HepG2 (cell line): ENCODE results near the gene MARF1.

ENCODE experiments used
- CTCF ChIP-seq: sonication (generic); formaldehyde crosslinking; IDR thresholded peaks from 2 replicates; pipeline ENCODE4 v1.5.0; 2020; ENCODE audit warnings: mild to moderate bottlenecking, missing genetic modification reagents, moderate library complexity
- HCFC1 ChIP-seq: fragments of 150-350 bp; IDR thresholded peaks from 2 replicates; pipeline ENCODE4 v1.6.1; 2014; ENCODE audit warnings: low read depth, low read length
- HDAC6 ChIP-seq: fragments of 200-600 bp; sonication (generic); IDR thresholded peaks from 2 replicates; pipeline ENCODE4 v1.7.0; 2017; ENCODE audit warnings: mild to moderate bottlenecking, antibody characterized with exemption, low read length, low read depth
- JUND ChIP-seq: sonication (generic); formaldehyde crosslinking; IDR thresholded peaks from 2 replicates; pipeline ENCODE4 v1.8.0; 2022; ENCODE audit warnings: mild to moderate bottlenecking, missing genetic modification reagents
- MAX ChIP-seq: IDR thresholded peaks from 2 replicates; pipeline ENCODE4 v1.6.1; 2012; ENCODE audit warnings: inconsistent platforms
- MTA1 ChIP-seq: sonication (generic); formaldehyde crosslinking; IDR thresholded peaks from 2 replicates; pipeline ENCODE4 v1.4.0; 2020; ENCODE audit warnings: missing genetic modification reagents, mild to moderate bottlenecking, borderline replicate concordance
- PBX2 ChIP-seq: IDR thresholded peaks from 2 replicates; pipeline ENCODE4 v1.6.1; 2016; ENCODE audit warnings: control low read depth
- REST ChIP-seq, 2 experiments: IDR thresholded peaks; 2 replicates each; pipeline ENCODE4 v1.6.1; 2011 to 2012; ENCODE audit warnings: low read length in 2 of 2, borderline replicate concordance in 1 of 2, low read depth in 1 of 2, mild to moderate bottlenecking in 1 of 2, moderate library complexity in 1 of 2
- SUZ12 ChIP-seq: fragments of 150-350 bp; IDR thresholded peaks from 2 replicates; pipeline ENCODE4 v1.6.1; 2014; ENCODE audit warnings: low read depth, low read length
- ZBTB42 ChIP-seq: sonication (generic); formaldehyde crosslinking; IDR thresholded peaks from 2 replicates; pipeline ENCODE4 v1.5.0; 2020; ENCODE audit warnings: mild to moderate bottlenecking, missing genetic modification reagents
- ZNF264 ChIP-seq: sonication (generic); formaldehyde crosslinking; IDR thresholded peaks from 2 replicates; pipeline ENCODE4 v1.4.0; 2020; ENCODE audit warnings: missing genetic modification reagents
- ZXDC ChIP-seq: sonication (generic); formaldehyde crosslinking; IDR thresholded peaks from 2 replicates; pipeline ENCODE4 v1.5.0; 2020; ENCODE audit warnings: mild to moderate bottlenecking, missing genetic modification reagents

- TF ChIP-seq HCFC1 (no peak), CTCF (CRISPR knock-in tag) (peak; percentile 52), ZBTB42 (CRISPR knock-in tag) (no peak), MTA1 (CRISPR knock-in tag) (no peak), MAX (no peak), JUND (CRISPR knock-in tag) (no peak), HDAC6 (no peak), REST (IDR thresholded peaks at IDR 0.05; ENCODE audit: borderline replicate concordance in 1 of 2, low read depth in 1 of 2, low read length in 2 of 2) (no peak), PBX2 (CRISPR knock-in tag) (no peak), ZNF264 (CRISPR knock-in tag) (no peak), SUZ12 (no peak), ZXDC (CRISPR knock-in tag) (no peak)
Observed at GRCh38 chr16:15581127-15581815, 61.7 kb downstream of the MARF1 start.
